Gastrocnemius medialis (tissue), 4 donors: Measurements from ENCODE around the gene SASH1. TPM values are rescaled to one million over a fixed set of nuclear protein-coding genes. Genes with fewer than 3 reads are reported as not detected.

Source experiments
- ATAC-seq, 2 donors: fragments of 150-250 bp; one replicate each; pipeline ENCODE4 v1.9.1; 2016
- DNase-seq, 2 donors: peaks; one replicate each; pipeline ENCODE4 v3.0.0-alpha.2; 2019
- H3K27ac ChIP-seq, 4 donors: fragments of 200-600 bp; sonication (generic); 1 replicate in 1 of 4; 2 replicates in 3 of 4; pipeline ENCODE4 v1.5.1; 2016 to 2018; ENCODE audit warnings: mild to moderate bottlenecking in 2 of 4, moderate library complexity in 1 of 4
- H3K27me3 ChIP-seq, 3 donors: fragments of 200-600 bp; sonication (generic) in 2 of 3; 1 replicate in 1 of 3; 2 replicates in 2 of 3; pipeline versions ENCODE4 v1.5.1 to v1.6.0; 2016 to 2019; ENCODE audit warnings: mild to moderate bottlenecking in 1 of 3, moderate library complexity in 1 of 3
- H3K36me3 ChIP-seq, 2 donors: fragments of 200-600 bp; sonication (generic) in 1 of 2; one replicate each; pipeline ENCODE4 v1.5.1; 2017 to 2018
- H3K4me1 ChIP-seq, 2 donors: fragments of 200-600 bp; sonication (generic) in 1 of 2; one replicate each; pipeline ENCODE4 v1.5.1; 2016 to 2017; ENCODE audit warnings: mild to moderate bottlenecking in 2 of 2
- H3K4me3 ChIP-seq, 4 donors: fragments of 200-600 bp; sonication (generic) in 3 of 4; 1 replicate in 1 of 4; 2 replicates in 3 of 4; pipeline ENCODE4 v1.5.1; 2016 to 2019; ENCODE audit warnings: mild to moderate bottlenecking in 2 of 4
- H3K9me3 ChIP-seq, 3 donors: fragments of 200-600 bp; sonication (generic) in 2 of 3; 1 replicate in 1 of 3; 2 replicates in 2 of 3; pipeline ENCODE4 v1.5.1; 2016 to 2019
- POLR2A ChIP-seq, 2 donors: fragments of 450-650 bp; IDR thresholded peaks; one replicate each; pipeline ENCODE4 v1.6.1; 2017; ENCODE audit warnings: antibody characterized with exemption in 2 of 2, mild to moderate bottlenecking in 2 of 2, moderate library complexity in 2 of 2
- in situ Hi-C, 4 donors: fragments of 200-750 bp; cut with MboI; loops; one replicate each; pipeline versions ENCODE4 v1.15.0 to v1.8.0; 2017; ENCODE audit warnings: low sequenced_read_pairs in 4 of 4
- intact Hi-C: fragments of 100-400 bp; cut with DNase I; formaldehyde crosslinking; loops from one replicate; pipeline ENCODE4 v1.15.1; 2023; ENCODE audit warnings: low total_unique reads
- total RNA-seq, 4 donors: library from RNA; depleted of rRNA; stranded (reverse); fragments of >200 nt; gene quantifications; one replicate each; pipeline versions ENCODE4 v1.1.0 to v1.2.3, GENCODE V29; 2016
- TF ChIP-seq, protein P1 (sequence below), 5 experiments: fragments of 450-650 bp in 3 of 5; fragments of 200-600 bp in 2 of 5; sonication (generic) in 2 of 5; IDR thresholded peaks in 4 of 5; conservative IDR thresholded peaks in 1 of 5; 1 replicate in 4 of 5; 2 replicates in 1 of 5; pipeline ENCODE4 v1.5.1; 2016 to 2019; ENCODE audit warnings: antibody characterized with exemption in 5 of 5, mild to moderate bottlenecking in 3 of 5, moderate library complexity in 3 of 5

Gene SASH1
- total RNA-seq, 4 donors from 2014 or later, result 28.2 to 42.4 (median 35.4) TPM

DNA sequence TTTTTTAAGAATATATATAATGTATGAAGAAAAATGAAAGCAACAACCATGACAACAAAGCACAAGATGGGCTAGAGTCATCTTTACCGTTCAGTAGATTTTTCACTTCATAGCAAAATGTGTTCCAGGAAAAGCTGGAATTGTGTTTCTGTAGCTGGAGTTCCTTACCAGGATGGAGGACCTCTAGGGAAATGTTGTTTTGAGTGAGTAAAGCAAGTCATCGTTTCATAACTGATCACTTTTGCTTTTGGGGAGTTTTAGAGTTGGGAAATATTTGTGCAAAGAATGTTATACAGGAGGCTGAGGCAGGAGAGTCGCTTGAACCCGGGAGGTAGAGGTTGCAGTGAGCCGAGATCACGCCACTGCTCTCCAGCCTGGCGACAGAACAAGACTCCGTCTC, 151.6 kb downstream of the SASH1 start:
- intact Hi-C loops (no loop called here), in situ Hi-C loops (no loop called here)
- no peaks in the 10 kb centered on the region for H3K27me3 ChIP-seq
- no peaks in the 10 kb centered on the region for H3K9me3 ChIP-seq
- peaks cover 32 to 34% of the 10 kb centered on the region in 2 donors for H3K4me1 ChIP-seq
- DNase-seq, result no peak
- ATAC-seq, result peak; percentile 67 to 76
- TF ChIP-seq, protein P1, sequence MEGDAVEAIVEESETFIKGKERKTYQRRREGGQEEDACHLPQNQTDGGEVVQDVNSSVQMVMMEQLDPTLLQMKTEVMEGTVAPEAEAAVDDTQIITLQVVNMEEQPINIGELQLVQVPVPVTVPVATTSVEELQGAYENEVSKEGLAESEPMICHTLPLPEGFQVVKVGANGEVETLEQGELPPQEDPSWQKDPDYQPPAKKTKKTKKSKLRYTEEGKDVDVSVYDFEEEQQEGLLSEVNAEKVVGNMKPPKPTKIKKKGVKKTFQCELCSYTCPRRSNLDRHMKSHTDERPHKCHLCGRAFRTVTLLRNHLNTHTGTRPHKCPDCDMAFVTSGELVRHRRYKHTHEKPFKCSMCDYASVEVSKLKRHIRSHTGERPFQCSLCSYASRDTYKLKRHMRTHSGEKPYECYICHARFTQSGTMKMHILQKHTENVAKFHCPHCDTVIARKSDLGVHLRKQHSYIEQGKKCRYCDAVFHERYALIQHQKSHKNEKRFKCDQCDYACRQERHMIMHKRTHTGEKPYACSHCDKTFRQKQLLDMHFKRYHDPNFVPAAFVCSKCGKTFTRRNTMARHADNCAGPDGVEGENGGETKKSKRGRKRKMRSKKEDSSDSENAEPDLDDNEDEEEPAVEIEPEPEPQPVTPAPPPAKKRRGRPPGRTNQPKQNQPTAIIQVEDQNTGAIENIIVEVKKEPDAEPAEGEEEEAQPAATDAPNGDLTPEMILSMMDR (IDR thresholded peaks at IDR 0.05 in 4 of 5, conservative IDR thresholded peaks at IDR 0.05 in 1 of 5), result no peak
- peak in 1 of 2 donors; percentile 23 for TF ChIP-seq POLR2A (IDR thresholded peaks at IDR 0.05)
- no peak overlapping the region for H3K4me3 ChIP-seq
- no peaks in the 10 kb centered on the region for H3K36me3 ChIP-seq
- H3K27ac ChIP-seq, result peak overlapping the region; percentile 54 to 72 (median 62)

DNA sequence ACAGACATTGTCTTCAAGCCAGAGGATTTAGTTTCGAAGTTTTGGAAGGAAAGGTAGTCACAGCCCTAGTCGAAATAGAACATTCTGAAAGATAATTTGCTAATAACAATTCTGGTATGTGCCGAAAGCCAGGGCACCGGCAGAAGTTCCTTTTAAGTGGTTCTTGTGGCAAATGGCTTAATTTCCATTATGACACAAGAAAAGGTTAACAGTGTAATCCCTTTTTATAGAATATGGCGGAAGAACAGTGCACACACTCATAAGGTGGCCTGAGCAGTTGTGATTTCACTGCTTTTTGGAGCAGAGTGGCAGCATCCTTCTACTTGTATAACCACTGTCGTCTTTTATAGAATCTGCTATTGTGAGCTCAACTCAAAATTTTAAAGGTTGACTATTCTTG, 152.4 kb downstream of the SASH1 start:
- Histone ChIP-seq H3K27me3 (no peaks in the 10 kb centered on the region), H3K4me1 (peaks cover 34 to 36% of the 10 kb centered on the region in 2 donors), H3K9me3 (no peaks in the 10 kb centered on the region), H3K27ac (peak overlapping the region; percentile 54 to 72 (median 62)), H3K4me3 (no peak overlapping the region), H3K36me3 (no peaks in the 10 kb centered on the region)
- no peak for DNase-seq
- intact Hi-C loops (no loop called here), in situ Hi-C loops (no loop called here)
- peak in 1 of 2 donors; percentile 32 for ATAC-seq
- TF ChIP-seq POLR2A (IDR thresholded peaks at IDR 0.05), result no peak
- TF ChIP-seq, protein P1 (IDR thresholded peaks at IDR 0.05 in 4 of 5, conservative IDR thresholded peaks at IDR 0.05 in 1 of 5), result no peak

DNA sequence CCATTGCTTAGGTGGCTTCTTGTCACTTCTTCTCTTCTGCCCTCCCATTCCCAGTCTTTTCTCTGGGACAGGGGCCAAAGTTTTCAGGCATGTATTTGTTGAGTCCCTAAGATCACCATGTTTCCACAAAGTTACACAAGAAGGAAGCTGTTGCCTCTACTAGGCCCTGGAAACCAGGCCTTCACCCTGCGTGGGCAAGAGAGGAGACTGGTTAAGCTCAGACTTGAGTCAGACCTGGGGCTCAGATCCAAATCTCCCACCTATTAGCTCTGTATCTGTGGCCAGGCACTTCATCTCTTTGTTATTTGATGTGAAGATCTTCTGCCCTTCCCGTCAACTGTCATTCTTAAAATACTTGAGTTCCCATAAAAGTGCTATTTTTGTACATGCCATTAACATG, 154.6 kb downstream of the SASH1 start:
- ATAC-seq (no peak), DNase-seq (no peak)
- no peak for TF ChIP-seq POLR2A (IDR thresholded peaks at IDR 0.05)
- TF ChIP-seq, protein P1 (IDR thresholded peaks at IDR 0.05 in 4 of 5, conservative IDR thresholded peaks at IDR 0.05 in 1 of 5), result no peak
- Histone ChIP-seq H3K27me3 (no peaks in the 10 kb centered on the region), H3K4me1 (peaks cover 45 to 49% of the 10 kb centered on the region in 2 donors), H3K27ac (peak overlapping the region; percentile 21 to 72 (median 56)), H3K4me3 (no peak overlapping the region), H3K9me3 (no peaks in the 10 kb centered on the region), H3K36me3 (no peaks in the 10 kb centered on the region)
- in situ Hi-C loops (no loop called here), intact Hi-C loops (no loop called here)

DNA sequence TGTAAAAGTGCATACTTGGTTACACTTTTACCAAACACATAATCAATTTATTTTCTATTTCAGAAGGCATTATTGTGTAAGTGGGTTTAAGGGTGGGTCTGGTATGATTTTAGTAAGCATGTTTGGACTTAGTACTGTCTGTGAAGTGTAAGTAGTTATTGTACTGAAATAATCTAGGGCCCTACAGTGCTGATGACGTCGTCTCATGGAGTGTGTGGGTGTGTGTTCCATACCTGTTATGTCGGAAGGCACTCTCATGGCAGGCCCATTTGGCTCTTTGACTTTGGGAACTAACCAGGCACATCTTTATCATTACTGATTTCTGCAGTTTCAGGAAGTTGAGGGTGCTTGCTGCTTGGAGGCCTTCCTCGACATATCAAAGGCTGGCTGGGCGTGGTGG, 155.1 kb downstream of the SASH1 start:
- Histone ChIP-seq H3K4me3 (no peak overlapping the region), H3K36me3 (no peaks in the 10 kb centered on the region), H3K4me1 (peaks cover 48 to 50% of the 10 kb centered on the region in 2 donors), H3K9me3 (no peaks in the 10 kb centered on the region), H3K27ac (peak overlapping the region; percentile 21 to 72 (median 56)), H3K27me3 (no peaks in the 10 kb centered on the region)
- in situ Hi-C loops, result no loop called here
- TF ChIP-seq POLR2A (IDR thresholded peaks at IDR 0.05), result no peak
- TF ChIP-seq, protein P1 (IDR thresholded peaks at IDR 0.05 in 4 of 5, conservative IDR thresholded peaks at IDR 0.05 in 1 of 5), result no peak
- intact Hi-C loops, result no loop called here
- ATAC-seq (no peak), DNase-seq (no peak)

DNA sequence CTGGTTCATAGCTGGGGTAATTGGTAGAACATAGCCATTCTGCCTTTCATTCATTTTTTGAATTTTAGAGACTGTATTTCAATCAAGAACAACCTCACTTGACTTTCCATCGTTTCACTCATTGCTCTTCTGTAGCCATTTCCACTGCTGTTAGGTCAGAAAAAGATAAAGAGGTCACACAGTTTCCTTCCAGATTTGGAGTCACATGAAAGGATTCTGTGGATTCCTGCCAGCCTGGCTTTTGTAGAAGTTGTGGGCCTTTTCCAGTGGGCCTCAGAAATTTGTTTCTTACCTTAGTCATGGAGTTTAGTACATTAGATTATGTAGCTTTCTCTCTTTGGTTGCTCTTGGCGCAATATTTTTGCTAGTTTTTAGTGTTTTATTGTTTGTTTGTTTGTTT, 157.8 kb downstream of the SASH1 start:
- intact Hi-C loops (no loop called here), in situ Hi-C loops (no loop called here)
- ATAC-seq (no peak), DNase-seq (no peak)
- Histone ChIP-seq H3K27me3 (no peaks in the 10 kb centered on the region), H3K9me3 (no peaks in the 10 kb centered on the region), H3K4me3 (no peak overlapping the region), H3K4me1 (peaks cover 34 to 36% of the 10 kb centered on the region in 2 donors), H3K27ac (peak overlapping the region; percentile 70 to 80 (median 78)), H3K36me3 (no peaks in the 10 kb centered on the region)
- TF ChIP-seq, protein P1 (IDR thresholded peaks at IDR 0.05 in 4 of 5, conservative IDR thresholded peaks at IDR 0.05 in 1 of 5), result no peak
- no peak for TF ChIP-seq POLR2A (IDR thresholded peaks at IDR 0.05)
